ENCODE results near the gene CD300LB.

DNA sequence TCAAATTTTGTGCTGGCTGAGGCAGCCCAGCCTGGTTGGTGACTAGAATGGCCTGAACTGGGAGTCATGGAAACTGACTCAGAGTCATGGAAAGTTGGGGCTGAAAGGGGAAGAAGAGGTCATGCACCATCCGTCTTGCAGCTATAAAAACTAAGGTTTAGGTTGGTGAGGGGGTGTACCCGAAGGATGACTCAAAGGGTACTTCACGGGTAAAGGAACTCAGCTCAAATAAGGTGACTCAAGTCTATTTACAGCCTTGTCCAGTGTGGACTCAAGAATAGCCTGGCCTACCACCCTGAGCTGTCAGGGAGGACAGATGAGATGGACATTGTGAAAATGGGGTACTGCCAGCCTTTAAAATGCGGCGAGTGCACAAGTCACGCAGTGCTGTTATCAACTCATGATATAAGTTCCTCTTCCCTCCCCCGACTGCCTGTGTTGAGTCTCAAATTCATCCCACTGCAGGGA, 18.6 kb downstream of the CD300LB start:
- TF ChIP-seq, protein P1, sequence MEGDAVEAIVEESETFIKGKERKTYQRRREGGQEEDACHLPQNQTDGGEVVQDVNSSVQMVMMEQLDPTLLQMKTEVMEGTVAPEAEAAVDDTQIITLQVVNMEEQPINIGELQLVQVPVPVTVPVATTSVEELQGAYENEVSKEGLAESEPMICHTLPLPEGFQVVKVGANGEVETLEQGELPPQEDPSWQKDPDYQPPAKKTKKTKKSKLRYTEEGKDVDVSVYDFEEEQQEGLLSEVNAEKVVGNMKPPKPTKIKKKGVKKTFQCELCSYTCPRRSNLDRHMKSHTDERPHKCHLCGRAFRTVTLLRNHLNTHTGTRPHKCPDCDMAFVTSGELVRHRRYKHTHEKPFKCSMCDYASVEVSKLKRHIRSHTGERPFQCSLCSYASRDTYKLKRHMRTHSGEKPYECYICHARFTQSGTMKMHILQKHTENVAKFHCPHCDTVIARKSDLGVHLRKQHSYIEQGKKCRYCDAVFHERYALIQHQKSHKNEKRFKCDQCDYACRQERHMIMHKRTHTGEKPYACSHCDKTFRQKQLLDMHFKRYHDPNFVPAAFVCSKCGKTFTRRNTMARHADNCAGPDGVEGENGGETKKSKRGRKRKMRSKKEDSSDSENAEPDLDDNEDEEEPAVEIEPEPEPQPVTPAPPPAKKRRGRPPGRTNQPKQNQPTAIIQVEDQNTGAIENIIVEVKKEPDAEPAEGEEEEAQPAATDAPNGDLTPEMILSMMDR (conservative IDR thresholded peaks at IDR 0.05; ENCODE audit: low read length): no peak
- no peak for TF ChIP-seq EZH2phosphoT487 (IDR thresholded peaks at IDR 0.05; ENCODE audit: borderline replicate concordance, low read depth, low read length)

Data from OCI-LY7 (cell line).